K562 (cell line): ENCODE results near the gene RNF126. TPM values are rescaled to one million over a fixed set of nuclear protein-coding genes. Genes with fewer than 3 reads are reported as not detected.

Experiments
- CBX3 ChIP-seq, 2 experiments: IDR thresholded peaks; 1 replicate in 1 of 2; 2 replicates in 1 of 2; pipeline ENCODE4 v1.6.1; 2012; ENCODE audit warnings: inconsistent platforms in 2 of 2, low read length in 2 of 2, borderline replicate concordance in 1 of 2, control low read depth in 1 of 2
- FOSL1 ChIP-seq: fragments of 200-800 bp; sonication (Bioruptor generic); conservative IDR thresholded peaks from 2 replicates; pipeline ENCODE4 v1.6.1; 2016; ENCODE audit warnings: missing genetic modification characterization, missing compliant biosample characterization
- GABPB1 ChIP-seq: sonication (generic); formaldehyde crosslinking; IDR thresholded peaks from 2 replicates; pipeline ENCODE4 v1.8.0; 2022; ENCODE audit warnings: mild to moderate bottlenecking, missing genetic modification reagents
- GATAD2A ChIP-seq: fragments of 450-650 bp; IDR thresholded peaks from 2 replicates; pipeline ENCODE4 v1.6.1; 2017
- MAFG ChIP-seq: fragments of 450-650 bp; conservative IDR thresholded peaks from 2 replicates; pipeline ENCODE4 v1.6.1; 2016; ENCODE audit warnings: missing genetic modification characterization, missing compliant biosample characterization
- PML ChIP-seq: IDR thresholded peaks from 2 replicates; pipeline ENCODE4 v1.6.1; 2012; ENCODE audit warnings: low read length, inconsistent platforms
- RBFOX2 ChIP-seq: fragments of 200-400 bp; formaldehyde crosslinking; IDR thresholded peaks from 2 replicates; pipeline ENCODE4 v1.6.1; 2017; ENCODE audit warnings: low read depth, mild to moderate bottlenecking, low read length, moderate library complexity
- RNF2 ChIP-seq: sonication (generic); IDR thresholded peaks from 2 replicates; pipeline ENCODE4 v1.6.1; 2016
- SMARCE1 ChIP-seq: fragments of 450-650 bp; IDR thresholded peaks from 2 replicates; pipeline ENCODE4 v1.7.1; 2016; ENCODE audit warnings: mild to moderate bottlenecking
- SMC3 ChIP-seq: conservative IDR thresholded peaks from 2 replicates; pipeline ENCODE4 v1.6.1; 2011; ENCODE audit warnings: low read depth, low read length, improper control_type of control experiment; ENCODE audit not compliant: insufficient read depth
- TAF1 ChIP-seq: IDR thresholded peaks from 2 replicates; pipeline ENCODE4 v1.6.1; 2011; ENCODE audit warnings: mild to moderate bottlenecking, low read length, moderate library complexity; ENCODE audit not compliant: insufficient read depth, control insufficient read depth, severe bottlenecking; ENCODE audit errors: extremely low read depth
- YY1 ChIP-seq, 3 experiments: IDR thresholded peaks; 2 replicates each; pipeline ENCODE4 v1.6.1; 2011; ENCODE audit warnings: low read length in 2 of 3, mild to moderate bottlenecking in 2 of 3, moderate library complexity in 2 of 3, borderline replicate concordance in 1 of 3, control low read depth in 1 of 3, low read depth in 1 of 3; ENCODE audit not compliant: insufficient read depth in 3 of 3, insufficient replicate concordance in 2 of 3, control insufficient read depth in 1 of 3, insufficient read length in 1 of 3; ENCODE audit errors: extremely low read depth in 1 of 3
- polyA plus RNA-seq, 8 experiments: library from polyadenylated mRNA; depleted of rRNA in 4 of 8; stranded (reverse) in 5 of 8; unstranded in 3 of 8; fragments of >200 nt; fragmentation: Nextera tagmentation in 2 of 8; fragmentation: Illumina TruSeq in 1 of 8; extraction: Ambion mirVana in 2 of 8; extraction: Trizol in 1 of 8; gene quantifications; 2 replicates each; pipeline versions ENCODE4 v1.2.1 to v1.2.3, GENCODE V29; 2011 to 2014; ENCODE audit warnings: inconsistent platforms in 1 of 8, missing spikeins in 1 of 8
- total RNA-seq, 7 experiments: library from RNA; depleted of rRNA in 6 of 7; stranded (reverse); fragments of >200 nt in 6 of 7; fragmentation: Illumina TruSeq in 2 of 7; extraction: Trizol in 2 of 7; gene quantifications; 2 replicates each; pipeline versions ENCODE4 v1.2.1 to v1.2.3, GENCODE V29; 2011 to 2021; ENCODE audit warnings: low replicate concordance in 1 of 7
- TF ChIP-seq, protein P1 (sequence below): sonication (generic); formaldehyde crosslinking; IDR thresholded peaks from 2 replicates; pipeline ENCODE4 v1.8.1; 2023; ENCODE audit warnings: mild to moderate bottlenecking, missing genetic modification reagents
- TF ChIP-seq, protein P2 (sequence below), 3 experiments: fragments of 200-800 bp in 1 of 3; fragments of 250-450 bp in 1 of 3; fragments of 450-650 bp in 1 of 3; sonication (Bioruptor Pico) in 1 of 3; sonication (Bioruptor generic) in 1 of 3; formaldehyde crosslinking in 1 of 3; IDR thresholded peaks; 2 replicates each; pipeline versions ENCODE4 v1.6.1 to v1.8.0; 2016 to 2022; ENCODE audit warnings: mild to moderate bottlenecking in 2 of 3, missing genetic modification characterization in 2 of 3, missing compliant biosample characterization in 1 of 3, moderate library complexity in 1 of 3
- TF ChIP-seq, protein P3 (sequence below): fragments of 250-450 bp; sonication (Bioruptor Pico); IDR thresholded peaks from 2 replicates; pipeline ENCODE4 v1.9.0; 2021; ENCODE audit warnings: mild to moderate bottlenecking, inconsistent platforms

RNF126 gene
- total and polyA plus RNA-seq, 9 of the 15 experiments (the other 6 are each of a cell fraction or from before 2014, with no cell fraction given) = 0.27 to 101 (median 12.3) TPM

DNA sequence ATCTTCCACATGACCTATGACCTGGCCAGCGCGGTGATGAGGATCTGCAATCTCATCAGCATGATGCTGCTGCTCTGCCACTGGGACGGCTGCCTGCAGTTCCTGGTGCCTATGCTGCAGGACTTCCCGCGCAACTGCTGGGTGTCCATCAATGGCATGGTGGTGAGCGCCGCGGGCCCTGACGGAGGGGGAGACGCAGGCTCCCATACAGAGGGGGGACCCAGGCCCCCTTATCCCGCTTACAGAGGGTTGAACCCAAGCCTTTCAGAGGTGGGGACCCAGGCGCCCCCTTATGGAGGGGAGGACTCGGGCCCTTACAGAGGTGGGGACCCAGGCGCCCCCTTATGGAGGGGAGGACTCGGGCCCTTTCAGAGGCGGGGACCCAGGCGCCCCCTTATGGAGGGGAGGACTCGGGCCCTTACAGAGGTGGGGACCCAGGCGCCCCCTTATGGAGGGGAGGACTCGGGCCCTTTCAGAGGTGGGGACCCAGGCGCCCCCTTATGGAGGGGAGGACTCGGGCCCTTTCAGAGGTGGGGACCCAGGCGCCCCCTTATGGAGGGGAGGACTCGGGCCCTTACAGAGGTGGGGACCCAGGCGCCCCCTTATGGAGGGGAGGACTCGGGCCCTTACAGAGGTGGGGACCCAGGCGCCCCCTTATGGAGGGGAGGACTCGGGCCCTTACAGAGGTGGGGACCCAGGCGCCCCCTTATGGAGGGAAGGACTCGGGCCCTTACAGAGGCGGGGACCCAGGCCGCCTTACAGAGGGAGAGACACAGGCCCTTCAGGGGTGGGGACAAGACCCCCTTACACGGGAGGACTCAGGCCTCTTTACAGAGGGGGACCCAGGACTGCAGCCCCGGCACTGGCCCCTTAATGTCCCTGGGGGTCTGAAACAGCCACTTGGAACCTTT lies 57.7 kb downstream of the RNF126 start (continued):
- TF ChIP-seq FOSL1 (tag) = peak; percentile 78
- TF ChIP-seq GABPB1 (CRISPR knock-in tag) = peak; percentile 56; the same call in 1 of the 2 replicates
- TF ChIP-seq, protein P1, sequence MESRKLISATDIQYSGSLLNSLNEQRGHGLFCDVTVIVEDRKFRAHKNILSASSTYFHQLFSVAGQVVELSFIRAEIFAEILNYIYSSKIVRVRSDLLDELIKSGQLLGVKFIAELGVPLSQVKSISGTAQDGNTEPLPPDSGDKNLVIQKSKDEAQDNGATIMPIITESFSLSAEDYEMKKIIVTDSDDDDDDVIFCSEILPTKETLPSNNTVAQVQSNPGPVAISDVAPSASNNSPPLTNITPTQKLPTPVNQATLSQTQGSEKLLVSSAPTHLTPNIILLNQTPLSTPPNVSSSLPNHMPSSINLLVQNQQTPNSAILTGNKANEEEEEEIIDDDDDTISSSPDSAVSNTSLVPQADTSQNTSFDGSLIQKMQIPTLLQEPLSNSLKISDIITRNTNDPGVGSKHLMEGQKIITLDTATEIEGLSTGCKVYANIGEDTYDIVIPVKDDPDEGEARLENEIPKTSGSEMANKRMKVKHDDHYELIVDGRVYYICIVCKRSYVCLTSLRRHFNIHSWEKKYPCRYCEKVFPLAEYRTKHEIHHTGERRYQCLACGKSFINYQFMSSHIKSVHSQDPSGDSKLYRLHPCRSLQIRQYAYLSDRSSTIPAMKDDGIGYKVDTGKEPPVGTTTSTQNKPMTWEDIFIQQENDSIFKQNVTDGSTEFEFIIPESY (CRISPR knock-in tag) = peak; percentile 59
- TF ChIP-seq CBX3 (IDR thresholded peaks at IDR 0.05; ENCODE audit: borderline replicate concordance in 1 of 2, low read length in 2 of 2) = peak in 1 of 2 experiments; percentile 57; a peak in 1 of 3 replicates
- TF ChIP-seq TAF1 = peak; percentile 63
- peak; percentile 74 for TF ChIP-seq RBFOX2
- peak; percentile 29; the same call in 1 of the 2 replicates for TF ChIP-seq SMC3
- TF ChIP-seq, protein P2, sequence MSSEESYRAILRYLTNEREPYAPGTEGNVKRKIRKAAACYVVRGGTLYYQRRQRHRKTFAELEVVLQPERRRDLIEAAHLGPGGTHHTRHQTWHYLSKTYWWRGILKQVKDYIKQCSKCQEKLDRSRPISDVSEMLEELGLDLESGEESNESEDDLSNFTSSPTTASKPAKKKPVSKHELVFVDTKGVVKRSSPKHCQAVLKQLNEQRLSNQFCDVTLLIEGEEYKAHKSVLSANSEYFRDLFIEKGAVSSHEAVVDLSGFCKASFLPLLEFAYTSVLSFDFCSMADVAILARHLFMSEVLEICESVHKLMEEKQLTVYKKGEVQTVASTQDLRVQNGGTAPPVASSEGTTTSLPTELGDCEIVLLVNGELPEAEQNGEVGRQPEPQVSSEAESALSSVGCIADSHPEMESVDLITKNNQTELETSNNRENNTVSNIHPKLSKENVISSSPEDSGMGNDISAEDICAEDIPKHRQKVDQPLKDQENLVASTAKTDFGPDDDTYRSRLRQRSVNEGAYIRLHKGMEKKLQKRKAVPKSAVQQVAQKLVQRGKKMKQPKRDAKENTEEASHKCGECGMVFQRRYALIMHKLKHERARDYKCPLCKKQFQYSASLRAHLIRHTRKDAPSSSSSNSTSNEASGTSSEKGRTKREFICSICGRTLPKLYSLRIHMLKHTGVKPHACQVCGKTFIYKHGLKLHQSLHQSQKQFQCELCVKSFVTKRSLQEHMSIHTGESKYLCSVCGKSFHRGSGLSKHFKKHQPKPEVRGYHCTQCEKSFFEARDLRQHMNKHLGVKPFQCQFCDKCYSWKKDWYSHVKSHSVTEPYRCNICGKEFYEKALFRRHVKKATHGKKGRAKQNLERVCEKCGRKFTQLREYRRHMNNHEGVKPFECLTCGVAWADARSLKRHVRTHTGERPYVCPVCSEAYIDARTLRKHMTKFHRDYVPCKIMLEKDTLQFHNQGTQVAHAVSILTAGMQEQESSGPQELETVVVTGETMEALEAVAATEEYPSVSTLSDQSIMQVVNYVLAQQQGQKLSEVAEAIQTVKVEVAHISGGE (CRISPR knock-in tag; IDR thresholded peaks at IDR 0.05) = peak in 1 of 3 experiments; percentile 78; a peak in 2 of 6 replicates
- 0 out of 2 replicates have a peak, but pooled peaks have one; percentile 21 for TF ChIP-seq SMARCE1
- peak; percentile 79 for TF ChIP-seq RNF2
- TF ChIP-seq MAFG (tag) = peak; percentile 57
- TF ChIP-seq GATAD2A = 0 out of 2 replicates have a peak, but pooled peaks have one; percentile 41
- TF ChIP-seq, protein P3, sequence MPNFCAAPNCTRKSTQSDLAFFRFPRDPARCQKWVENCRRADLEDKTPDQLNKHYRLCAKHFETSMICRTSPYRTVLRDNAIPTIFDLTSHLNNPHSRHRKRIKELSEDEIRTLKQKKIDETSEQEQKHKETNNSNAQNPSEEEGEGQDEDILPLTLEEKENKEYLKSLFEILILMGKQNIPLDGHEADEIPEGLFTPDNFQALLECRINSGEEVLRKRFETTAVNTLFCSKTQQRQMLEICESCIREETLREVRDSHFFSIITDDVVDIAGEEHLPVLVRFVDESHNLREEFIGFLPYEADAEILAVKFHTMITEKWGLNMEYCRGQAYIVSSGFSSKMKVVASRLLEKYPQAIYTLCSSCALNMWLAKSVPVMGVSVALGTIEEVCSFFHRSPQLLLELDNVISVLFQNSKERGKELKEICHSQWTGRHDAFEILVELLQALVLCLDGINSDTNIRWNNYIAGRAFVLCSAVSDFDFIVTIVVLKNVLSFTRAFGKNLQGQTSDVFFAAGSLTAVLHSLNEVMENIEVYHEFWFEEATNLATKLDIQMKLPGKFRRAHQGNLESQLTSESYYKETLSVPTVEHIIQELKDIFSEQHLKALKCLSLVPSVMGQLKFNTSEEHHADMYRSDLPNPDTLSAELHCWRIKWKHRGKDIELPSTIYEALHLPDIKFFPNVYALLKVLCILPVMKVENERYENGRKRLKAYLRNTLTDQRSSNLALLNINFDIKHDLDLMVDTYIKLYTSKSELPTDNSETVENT = peak; percentile 98
- TF ChIP-seq PML = peak; percentile 50; the same call in 1 of the 2 replicates
- TF ChIP-seq YY1 (IDR thresholded peaks at IDR 0.05; ENCODE audit: borderline replicate concordance in 1 of 3, control insufficient read depth in 1 of 3, extremely low read depth in 1 of 3, insufficient read depth in 3 of 3, insufficient read length in 1 of 3, insufficient replicate concordance in 2 of 3, low read depth in 1 of 3, low read length in 2 of 3) = peak in 2 of 3 experiments; percentile 25 to 65
